Activated T-helper 2 cell treated with anti-CD3 and anti-CD28 coated beads, Interferon-gamma antibody, Interleukin-2, Interleukin-4, amounts not matched to agents 10 μg/mL and 5 μg/mL and 100 μg/mL, durations not matched to agents 14 hours and 24 hours and 36 hours (primary cell): ENCODE measurements around the gene IGF2. TPM values are rescaled to one million over a fixed set of nuclear protein-coding genes. Genes with fewer than 3 reads are reported as not detected.

Experiments used
- DNase-seq: peaks from one replicate; pipeline ENCODE4 v3.0.0; 2021; ENCODE audit warnings: low spot score
- H3K27ac Mint-ChIP-seq: one replicate; pipeline ENCODE4 v1.8.0; 2021; ENCODE audit warnings: mixed read lengths
- H3K27me3 Mint-ChIP-seq: one replicate; pipeline ENCODE4 v1.8.0; 2021; ENCODE audit warnings: low read depth, mixed read lengths
- H3K36me3 Mint-ChIP-seq: one replicate; pipeline ENCODE4 v1.8.0; 2021; ENCODE audit warnings: low read depth, mixed read lengths
- H3K4me1 Mint-ChIP-seq: one replicate; pipeline ENCODE4 v1.8.0; 2021; ENCODE audit warnings: low read depth, mixed read lengths
- H3K4me3 Mint-ChIP-seq: one replicate; pipeline ENCODE4 v1.8.0; 2021; ENCODE audit warnings: low read depth, mild to moderate bottlenecking, moderate library complexity, mixed read lengths
- H3K9me3 Mint-ChIP-seq: one replicate; pipeline ENCODE4 v1.8.0; 2021; ENCODE audit warnings: mixed read lengths
- intact Hi-C: fragments of 100-400 bp; cut with micrococcal nuclease; formaldehyde crosslinking; loops from one replicate; pipeline ENCODE4 v1.15.1; 2023
- total RNA-seq: library from RNA; stranded (reverse); gene quantifications from 2 replicates; pipeline ENCODE4 v1.2.3, GENCODE V29; 2022

Gene IGF2
- total RNA-seq, 1 donor from 2014 or later: 0.16 TPM

- intact Hi-C loops: no loop called here
- no peak for DNase-seq
- peaks cover 7% of the 10 kb centered on the region for H3K27me3 Mint-ChIP-seq
- H3K27ac Mint-ChIP-seq: no peak overlapping the region
- no peak overlapping the region for H3K4me3 Mint-ChIP-seq
- peaks cover 5% of the 10 kb centered on the region for H3K4me1 Mint-ChIP-seq
- H3K9me3 Mint-ChIP-seq: peaks cover 10% of the 10 kb centered on the region
- no peaks in the 10 kb centered on the region for H3K36me3 Mint-ChIP-seq
These were observed 50.2 kb downstream of the IGF2 start for GRCh38 chr11:2088746-2089535.

- intact Hi-C loops: no loop called here
- no peaks in the 10 kb centered on the region for H3K36me3 Mint-ChIP-seq
- no peak overlapping the region for H3K27ac Mint-ChIP-seq
- peaks cover 15% of the 10 kb centered on the region for H3K9me3 Mint-ChIP-seq
- no peak for DNase-seq
- no peak overlapping the region for H3K4me3 Mint-ChIP-seq
- H3K4me1 Mint-ChIP-seq: peaks cover 5% of the 10 kb centered on the region
- peaks cover 7% of the 10 kb centered on the region for H3K27me3 Mint-ChIP-seq
These were observed 50.9 kb downstream of the IGF2 start for GRCh38 chr11:2088284-2088683.

GRCh38 chr11:2086239-2087040 is 52.7 kb downstream of the IGF2 start:
- Mint-ChIP-seq H3K36me3 (no peaks in the 10 kb centered on the region), H3K27me3 (peaks cover 5% of the 10 kb centered on the region), H3K27ac (no peak overlapping the region), H3K4me3 (no peak overlapping the region), H3K9me3 (peaks cover 15% of the 10 kb centered on the region), H3K4me1 (peaks cover 5% of the 10 kb centered on the region)
- intact Hi-C loops: no loop called here
- no peak for DNase-seq

GRCh38 chr11:2085251-2086066 is 53.7 kb downstream of the IGF2 start:
- DNase-seq: no peak
- peaks cover 15% of the 10 kb centered on the region for H3K9me3 Mint-ChIP-seq
- H3K36me3 Mint-ChIP-seq: no peaks in the 10 kb centered on the region
- peaks cover 7% of the 10 kb centered on the region for H3K27me3 Mint-ChIP-seq
- H3K27ac Mint-ChIP-seq: no peak overlapping the region
- H3K4me3 Mint-ChIP-seq: no peak overlapping the region
- peaks cover 5% of the 10 kb centered on the region for H3K4me1 Mint-ChIP-seq
- intact Hi-C loops: no loop called here

- peaks cover 5% of the 10 kb centered on the region for H3K4me1 Mint-ChIP-seq
- H3K9me3 Mint-ChIP-seq: peaks cover 15% of the 10 kb centered on the region
- no peak overlapping the region for H3K27ac Mint-ChIP-seq
- DNase-seq: no peak
- H3K4me3 Mint-ChIP-seq: no peak overlapping the region
- peaks cover 11% of the 10 kb centered on the region for H3K27me3 Mint-ChIP-seq
- no peaks in the 10 kb centered on the region for H3K36me3 Mint-ChIP-seq
- intact Hi-C loops: no loop called here
These were observed 54.5 kb downstream of the IGF2 start for GRCh38 chr11:2084721-2085120.

Other genes starting within 250 kb of the IGF2 start
- gene PRR33, start 247.5 kb downstream of the IGF2 start, total RNA-seq: 0.05 TPM in 1 of 2 replicates, not detected in the other
- 2.0 and 2.9 TPM in 2 replicates for gene TNNT3, start 219.7 kb downstream of the IGF2 start, total RNA-seq
- gene MRPL23, start 192.1 kb downstream of the IGF2 start, total RNA-seq: 65.1 and 72.2 TPM in 2 replicates
- gene H19, start 141.5 kb downstream of the IGF2 start, total RNA-seq: 0.34 TPM in 1 of 2 replicates, not detected in the other
- gene INS, start 21.8 kb upstream of the IGF2 start, total RNA-seq: not detected in 2 replicates
- not detected in 2 replicates for gene TH, start 32.4 kb upstream of the IGF2 start, total RNA-seq
- 0.23 and 0.25 TPM in 2 replicates for gene ASCL2, start 131.2 kb upstream of the IGF2 start, total RNA-seq
- gene C11orf21, start 162.5 kb upstream of the IGF2 start, total RNA-seq: 3.1 and 3.4 TPM in 2 replicates
- gene TSPAN32, start 162.6 kb upstream of the IGF2 start, total RNA-seq: 4.6 and 4.8 TPM in 2 replicates
- 211 and 219 TPM in 2 replicates for gene CD81, start 237.9 kb upstream of the IGF2 start, total RNA-seq